Panc1 (cell line): ENCODE results near the gene TXK. TPM values are rescaled to one million over a fixed set of nuclear protein-coding genes. Genes with fewer than 3 reads are reported as not detected.

Source experiments
- ATAC-seq: fragments of 200-7000 bp; cut with Tn5 transposase; 2 replicates; pipeline ENCODE4 v1.9.1; 2020; ENCODE audit warnings: mild to moderate bottlenecking, moderate library complexity
- BruUV-seq: library from RNA; stranded (reverse); fragments of 400-500 nt; replicated peaks from 2 replicates; lab custom pipeline; 2021; lab: Mats Ljungman, UMichigan
- CTCF ChIA-PET: fragments of 300-600 bp; sonication (Branson Sonifier 250); formaldehyde crosslinking; loops from one replicate; lab custom pipeline; 2022; ENCODE audit warnings: antibody characterized with exemption; lab: Charles Lee
- POLR2A ChIA-PET: fragments of 300-600 bp; sonication (Branson Sonifier 250); formaldehyde crosslinking; loops from one replicate; lab custom pipeline; 2022; ENCODE audit warnings: antibody characterized with exemption; lab: Charles Lee
- DNase-seq: peaks from one replicate; pipeline ENCODE4 v3.0.0-alpha.2; 2010; ENCODE audit warnings: low read depth, low spot score
- H3K27ac ChIP-seq: 2 replicates; pipeline ENCODE4 v1.5.1; 2011; ENCODE audit warnings: mild to moderate bottlenecking, low read length, inconsistent platforms
- H3K27me3 ChIP-seq: fragments of 200-500 bp; sonication (Bioruptor generic); 2 replicates; pipeline ENCODE4 v1.6.0; 2014; ENCODE audit warnings: low read length, inconsistent platforms; ENCODE audit not compliant: control insufficient read depth, insufficient read depth
- H3K36me3 ChIP-seq: fragments of 200-500 bp; sonication (Bioruptor generic); 2 replicates; pipeline ENCODE4 v1.5.1; 2014; ENCODE audit warnings: inconsistent platforms, mild to moderate bottlenecking, low read length, moderate library complexity; ENCODE audit not compliant: control insufficient read depth, insufficient read depth
- H3K4me1 ChIP-seq: 2 replicates; pipeline ENCODE4 v1.5.1; 2011; ENCODE audit warnings: inconsistent platforms, mild to moderate bottlenecking, low read length, moderate library complexity; ENCODE audit not compliant: control insufficient read depth, insufficient read depth
- H3K4me3 ChIP-seq, 2 experiments: 2 replicates each; pipeline ENCODE4 v1.5.1; 2011 to 2012; ENCODE audit warnings: low read depth in 2 of 2, low read length in 2 of 2, mild to moderate bottlenecking in 2 of 2, inconsistent platforms in 1 of 2, moderate library complexity in 1 of 2
- H3K9me3 ChIP-seq: fragments of 200-500 bp; sonication (Bioruptor generic); 2 replicates; pipeline ENCODE4 v1.5.1; 2014; ENCODE audit warnings: low read depth, mild to moderate bottlenecking, inconsistent platforms, low read length, moderate library complexity; ENCODE audit not compliant: control insufficient read depth, insufficient read depth
- POLR2AphosphoS5 ChIP-seq: IDR thresholded peaks from 2 replicates; pipeline ENCODE4 v1.6.1; 2012; ENCODE audit warnings: mild to moderate bottlenecking, low read depth, low read length, moderate library complexity
- SIN3A ChIP-seq: IDR thresholded peaks from 2 replicates; pipeline ENCODE4 v1.6.1; 2012; ENCODE audit warnings: low read depth, mild to moderate bottlenecking, low read length, moderate library complexity, borderline replicate concordance; ENCODE audit not compliant: insufficient read depth
- TCF7L2 ChIP-seq: IDR thresholded peaks from 2 replicates; pipeline ENCODE4 v1.6.1; 2011; ENCODE audit warnings: mild to moderate bottlenecking, low read depth, low read length, inconsistent platforms
- in situ Hi-C: cut with HindIII; loops from 2 replicates; pipeline ENCODE4 v1.10.0; 2016; ENCODE audit warnings: low sequenced_read_pairs, low pct_unique_long_range_greater_than_20kb
- intact Hi-C: fragments of 100-400 bp; cut with micrococcal nuclease; formaldehyde crosslinking; loops from one replicate; pipeline ENCODE4 v1.10.0; 2022; ENCODE audit not compliant: unreplicated experiment
- total RNA-seq: library from RNA; stranded (reverse); gene quantifications from one replicate; pipeline ENCODE4 v1.2.1, GENCODE V29; 2021; ENCODE audit not compliant: unreplicated experiment
- TF ChIP-seq, protein P1 (sequence below), 2 experiments: IDR thresholded peaks; 2 replicates each; pipeline ENCODE4 v1.6.1; 2011 to 2012; ENCODE audit warnings: low read depth in 2 of 2, control low read depth in 1 of 2, low read length in 1 of 2, mild to moderate bottlenecking in 1 of 2, moderate library complexity in 1 of 2; ENCODE audit not compliant: insufficient read depth in 1 of 2
- TF ChIP-seq, protein P2 (sequence below): fragments of 450-650 bp; IDR thresholded peaks from 2 replicates; pipeline ENCODE4 v1.5.1; 2017; ENCODE audit warnings: mild to moderate bottlenecking

TXK gene
- total RNA-seq, 1 experiment from 2014 or later, result 0.26 TPM

DNA sequence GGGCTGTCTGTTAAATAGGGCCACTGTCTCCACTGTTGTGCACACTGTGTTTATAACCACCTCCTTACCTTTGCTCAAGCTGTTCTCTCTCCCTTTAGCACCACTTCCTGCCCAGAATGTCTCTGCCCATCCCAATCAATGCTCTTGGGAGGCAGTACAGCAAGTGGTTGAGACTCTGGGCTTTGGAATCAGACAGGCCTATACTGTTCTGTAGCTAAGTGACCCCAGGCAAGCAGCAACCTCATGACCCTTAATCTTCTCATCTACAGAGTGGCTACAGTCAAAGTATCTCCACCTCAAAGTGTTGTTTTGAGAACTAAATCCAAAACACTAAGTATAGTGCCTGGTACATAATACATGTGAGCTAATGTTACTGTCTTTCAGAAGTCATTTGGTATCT is 3.8 kb upstream of the TXK start:
- ATAC-seq (no peak), DNase-seq (no peak)
- intact Hi-C loops (no loop called here), in situ Hi-C loops (no loop called here)
- Histone ChIP-seq H3K9me3 (no peaks in the 10 kb centered on the region), H3K4me1 (no peaks in the 10 kb centered on the region), H3K27ac (no peak overlapping the region), H3K4me3 (no peak overlapping the region), H3K27me3 (no peaks in the 10 kb centered on the region), H3K36me3 (no peaks in the 10 kb centered on the region)
- POLR2A ChIA-PET, result no interaction called here
- CTCF ChIA-PET, result no interaction called here
- BruUV-seq, result no TSS peak
- TF ChIP-seq TCF7L2 (no peak), POLR2AphosphoS5 (no peak), SIN3A (no peak)
- TF ChIP-seq, protein P1, sequence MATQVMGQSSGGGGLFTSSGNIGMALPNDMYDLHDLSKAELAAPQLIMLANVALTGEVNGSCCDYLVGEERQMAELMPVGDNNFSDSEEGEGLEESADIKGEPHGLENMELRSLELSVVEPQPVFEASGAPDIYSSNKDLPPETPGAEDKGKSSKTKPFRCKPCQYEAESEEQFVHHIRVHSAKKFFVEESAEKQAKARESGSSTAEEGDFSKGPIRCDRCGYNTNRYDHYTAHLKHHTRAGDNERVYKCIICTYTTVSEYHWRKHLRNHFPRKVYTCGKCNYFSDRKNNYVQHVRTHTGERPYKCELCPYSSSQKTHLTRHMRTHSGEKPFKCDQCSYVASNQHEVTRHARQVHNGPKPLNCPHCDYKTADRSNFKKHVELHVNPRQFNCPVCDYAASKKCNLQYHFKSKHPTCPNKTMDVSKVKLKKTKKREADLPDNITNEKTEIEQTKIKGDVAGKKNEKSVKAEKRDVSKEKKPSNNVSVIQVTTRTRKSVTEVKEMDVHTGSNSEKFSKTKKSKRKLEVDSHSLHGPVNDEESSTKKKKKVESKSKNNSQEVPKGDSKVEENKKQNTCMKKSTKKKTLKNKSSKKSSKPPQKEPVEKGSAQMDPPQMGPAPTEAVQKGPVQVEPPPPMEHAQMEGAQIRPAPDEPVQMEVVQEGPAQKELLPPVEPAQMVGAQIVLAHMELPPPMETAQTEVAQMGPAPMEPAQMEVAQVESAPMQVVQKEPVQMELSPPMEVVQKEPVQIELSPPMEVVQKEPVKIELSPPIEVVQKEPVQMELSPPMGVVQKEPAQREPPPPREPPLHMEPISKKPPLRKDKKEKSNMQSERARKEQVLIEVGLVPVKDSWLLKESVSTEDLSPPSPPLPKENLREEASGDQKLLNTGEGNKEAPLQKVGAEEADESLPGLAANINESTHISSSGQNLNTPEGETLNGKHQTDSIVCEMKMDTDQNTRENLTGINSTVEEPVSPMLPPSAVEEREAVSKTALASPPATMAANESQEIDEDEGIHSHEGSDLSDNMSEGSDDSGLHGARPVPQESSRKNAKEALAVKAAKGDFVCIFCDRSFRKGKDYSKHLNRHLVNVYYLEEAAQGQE (IDR thresholded peaks at IDR 0.05; ENCODE audit: insufficient read depth in 1 of 2, low read depth in 2 of 2, low read length in 1 of 2), result no peak
- TF ChIP-seq, protein P2, sequence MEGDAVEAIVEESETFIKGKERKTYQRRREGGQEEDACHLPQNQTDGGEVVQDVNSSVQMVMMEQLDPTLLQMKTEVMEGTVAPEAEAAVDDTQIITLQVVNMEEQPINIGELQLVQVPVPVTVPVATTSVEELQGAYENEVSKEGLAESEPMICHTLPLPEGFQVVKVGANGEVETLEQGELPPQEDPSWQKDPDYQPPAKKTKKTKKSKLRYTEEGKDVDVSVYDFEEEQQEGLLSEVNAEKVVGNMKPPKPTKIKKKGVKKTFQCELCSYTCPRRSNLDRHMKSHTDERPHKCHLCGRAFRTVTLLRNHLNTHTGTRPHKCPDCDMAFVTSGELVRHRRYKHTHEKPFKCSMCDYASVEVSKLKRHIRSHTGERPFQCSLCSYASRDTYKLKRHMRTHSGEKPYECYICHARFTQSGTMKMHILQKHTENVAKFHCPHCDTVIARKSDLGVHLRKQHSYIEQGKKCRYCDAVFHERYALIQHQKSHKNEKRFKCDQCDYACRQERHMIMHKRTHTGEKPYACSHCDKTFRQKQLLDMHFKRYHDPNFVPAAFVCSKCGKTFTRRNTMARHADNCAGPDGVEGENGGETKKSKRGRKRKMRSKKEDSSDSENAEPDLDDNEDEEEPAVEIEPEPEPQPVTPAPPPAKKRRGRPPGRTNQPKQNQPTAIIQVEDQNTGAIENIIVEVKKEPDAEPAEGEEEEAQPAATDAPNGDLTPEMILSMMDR, result no peak

DNA sequence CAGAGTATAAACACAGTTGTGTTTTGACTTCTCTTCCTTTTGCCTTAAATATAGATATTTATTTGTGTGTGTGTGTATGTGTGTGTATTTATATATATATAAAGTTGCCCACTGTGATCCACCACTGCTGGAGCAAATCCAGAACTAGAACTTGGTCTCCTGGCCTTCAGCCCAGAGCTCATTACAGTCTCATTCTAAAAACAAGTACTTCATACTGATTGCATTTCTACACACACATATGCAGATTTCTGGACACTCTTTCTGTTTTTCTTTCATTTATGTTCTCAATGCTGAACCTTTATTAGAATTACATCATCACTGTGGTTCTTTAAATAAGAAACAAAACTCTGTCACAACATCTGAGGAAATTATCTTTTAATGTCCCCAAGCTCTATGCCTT is 381 bp downstream of the TXK start:
- TF ChIP-seq, protein P2, result no peak
- TF ChIP-seq POLR2AphosphoS5 (no peak), SIN3A (no peak), TCF7L2 (no peak)
- TF ChIP-seq, protein P1 (IDR thresholded peaks at IDR 0.05; ENCODE audit: insufficient read depth in 1 of 2, low read depth in 2 of 2, low read length in 1 of 2), result no peak
- POLR2A ChIA-PET, result no interaction called here
- Histone ChIP-seq H3K4me1 (no peaks in the 10 kb centered on the region), H3K4me3 (no peak overlapping the region), H3K27ac (no peak overlapping the region), H3K9me3 (no peaks in the 10 kb centered on the region), H3K36me3 (no peaks in the 10 kb centered on the region), H3K27me3 (no peaks in the 10 kb centered on the region)
- intact Hi-C loops, result no loop called here
- no TSS peak for BruUV-seq
- CTCF ChIA-PET, result no interaction called here
- ATAC-seq (no peak), DNase-seq (no peak)
- in situ Hi-C loops, result no loop called here
